Mesendoderm (in vitro differentiated cells): ENCODE results near the gene GPATCH2L. TPM values are rescaled to one million over a fixed set of nuclear protein-coding genes. Genes with fewer than 3 reads are reported as not detected.
A peak's percentile ranks its signal among the peaks of the same experiment; 100 is the strongest.

Source experiments
- DNase-seq: peaks from one replicate; pipeline ENCODE4 v3.0.0; 2013
- H2AK5ac ChIP-seq: 2 replicates; pipeline ENCODE4 v1.6.1; 2013; ENCODE audit warnings: low read length, inconsistent platforms
- H2BK120ac ChIP-seq: 2 replicates; pipeline ENCODE4 v1.6.1; 2013; ENCODE audit warnings: low read depth, mild to moderate bottlenecking, low read length, moderate library complexity, mixed read lengths
- H2BK15ac ChIP-seq: replicated peaks from 2 replicates; pipeline ENCODE4 v1.6.1; 2013; ENCODE audit warnings: low read depth, mild to moderate bottlenecking, moderate library complexity
- H2BK5ac ChIP-seq: 2 replicates; pipeline ENCODE4 v1.6.1; 2013; ENCODE audit warnings: low read length, inconsistent platforms
- H3K18ac ChIP-seq: 2 replicates; pipeline ENCODE4 v1.6.1; 2013; ENCODE audit warnings: mild to moderate bottlenecking, low read length, mixed read lengths
- H3K23ac ChIP-seq: one replicate; pipeline ENCODE4 v1.6.1; 2013; ENCODE audit warnings: low read length
- H3K27ac ChIP-seq: 2 replicates; pipeline ENCODE4 v1.5.1; 2013; ENCODE audit warnings: low read depth, mild to moderate bottlenecking, inconsistent platforms, low read length, moderate library complexity
- H3K27me3 ChIP-seq: 2 replicates; pipeline ENCODE4 v1.6.1; 2013; ENCODE audit warnings: low read length, control low read depth, mild to moderate bottlenecking, inconsistent platforms; ENCODE audit not compliant: insufficient read depth, poor library complexity
- H3K36me3 ChIP-seq: 2 replicates; pipeline ENCODE4 v1.6.1; 2013; ENCODE audit warnings: low read length, inconsistent platforms; ENCODE audit not compliant: control insufficient read depth, insufficient read depth
- H3K4ac ChIP-seq: one replicate; pipeline ENCODE4 v1.6.1; 2013; ENCODE audit warnings: low read depth, mild to moderate bottlenecking, low read length, moderate library complexity
- H3K4me1 ChIP-seq: 2 replicates; pipeline ENCODE4 v1.6.1; 2013; ENCODE audit warnings: low read depth, low read length, inconsistent platforms; ENCODE audit not compliant: control insufficient read depth
- H3K4me2 ChIP-seq: 2 replicates; pipeline ENCODE4 v1.6.1; 2013; ENCODE audit warnings: low read length
- H3K4me3 ChIP-seq: 2 replicates; pipeline ENCODE4 v1.5.1; 2013; ENCODE audit warnings: mild to moderate bottlenecking, low read length
- H3K56ac ChIP-seq: one replicate; pipeline ENCODE4 v1.6.1; 2013; ENCODE audit warnings: low read length
- H3K79me1 ChIP-seq: 2 replicates; pipeline ENCODE4 v1.6.1; 2013; ENCODE audit warnings: low read length, inconsistent platforms
- H3K79me2 ChIP-seq: 2 replicates; pipeline ENCODE4 v1.6.1; 2013; ENCODE audit warnings: mild to moderate bottlenecking, low read length; ENCODE audit not compliant: control insufficient read depth, insufficient read depth
- H3K9ac ChIP-seq: 2 replicates; pipeline ENCODE4 v1.6.1; 2013; ENCODE audit warnings: low read length, inconsistent platforms
- H4K5ac ChIP-seq: one replicate; pipeline ENCODE4 v1.6.1; 2013; ENCODE audit warnings: low read length
- H4K8ac ChIP-seq: one replicate; pipeline ENCODE4 v1.6.1; 2013; ENCODE audit warnings: low read depth, mild to moderate bottlenecking, control low read depth, low read length, moderate library complexity
- WGBS: extraction: QIAGEN DNeasy Blood & Tissue Kit; methylation state at CpG from one replicate; pipeline ENCODE4 v1.1.7; 2013; ENCODE audit warnings: low lambda C conversion rate, missing lambda C conversion rate; ENCODE audit not compliant: insufficient coverage; ENCODE audit errors: extremely low coverage; 5-methylcytosine and 5-hydroxymethylcytosine counted together
- polyA plus RNA-seq, 2 experiments: library from polyadenylated mRNA; stranded (reverse); fragments of 200-250 nt; gene quantifications; one replicate each; pipeline ENCODE4 v1.2.3, GENCODE V29; 2013

Gene GPATCH2L
- 16.9 TPM for polyA plus RNA-seq (2013, experiment 1 of 2)
- 17.6 TPM for polyA plus RNA-seq (2013, experiment 2 of 2)

- DNase-seq, result peak; percentile 96
- Histone ChIP-seq H3K27ac (no peak within 1 kb of the TSS), H2BK120ac (no peak within 1 kb of the TSS), H3K79me2 (peaks cover 44% of the 10 kb centered on the region), H4K8ac (peak within 1 kb of the TSS; percentile 91), H2BK15ac (no peak within 1 kb of the TSS), H3K4me2 (peak within 1 kb of the TSS; percentile 86), H2AK5ac (no peak within 1 kb of the TSS), H3K4ac (peak within 1 kb of the TSS; percentile 50), H3K9ac (peak within 1 kb of the TSS; percentile 94), H3K36me3 (peaks cover 3% of the 10 kb centered on the region), H3K4me1 (peaks cover 7% of the 10 kb centered on the region), H3K18ac (peak within 1 kb of the TSS; percentile 77), H3K27me3 (no peaks in the 10 kb centered on the region), H4K5ac (no peak within 1 kb of the TSS), H3K4me3 (peak within 1 kb of the TSS; percentile 94), H3K23ac (no peak within 1 kb of the TSS), H3K56ac (peak within 1 kb of the TSS; percentile 98), H2BK5ac (peak within 1 kb of the TSS; percentile 64), H3K79me1 (peaks cover 9% of the 10 kb centered on the region)
- WGBS, result no CpG with 5 or more reads among the region's 43 CpGs
Observed at GRCh38 chr14:76151398-76152332, at the start of gene GPATCH2L. GPATCH2L (plus strand) TSS chr14:76151922; CDS start chr14:76154364, 2,442 bp downstream.

GRCh38 chr14:76104802-76105355, 46.8 kb upstream of the GPATCH2L start:
- Histone ChIP-seq H3K79me2 (no peaks in the 10 kb centered on the region), H3K9ac (no peak overlapping the region), H3K27me3 (no peaks in the 10 kb centered on the region), H4K8ac (no peak overlapping the region), H3K4me1 (no peaks in the 10 kb centered on the region), H2BK5ac (no peak overlapping the region), H3K4ac (no peak overlapping the region), H3K79me1 (no peaks in the 10 kb centered on the region), H3K36me3 (no peaks in the 10 kb centered on the region), H3K4me3 (no peak overlapping the region), H3K27ac (no peak overlapping the region), H3K4me2 (no peak overlapping the region), H3K23ac (no peak overlapping the region), H3K56ac (no peak overlapping the region), H2BK120ac (no peak overlapping the region), H4K5ac (no peak overlapping the region), H3K18ac (no peak overlapping the region), H2BK15ac (no peak overlapping the region), H2AK5ac (no peak overlapping the region)
- WGBS, result no CpG with 5 or more reads among the region's 8 CpGs
- no peak for DNase-seq

GRCh38 chr14:76106188-76106587, 45.5 kb upstream of the GPATCH2L start:
- Histone ChIP-seq H2AK5ac (no peak overlapping the region), H3K9ac (no peak overlapping the region), H2BK120ac (no peak overlapping the region), H3K4me1 (no peaks in the 10 kb centered on the region), H3K4me2 (no peak overlapping the region), H3K27me3 (no peaks in the 10 kb centered on the region), H3K56ac (no peak overlapping the region), H4K8ac (no peak overlapping the region), H3K4ac (no peak overlapping the region), H2BK15ac (no peak overlapping the region), H3K4me3 (no peak overlapping the region), H3K79me1 (no peaks in the 10 kb centered on the region), H3K23ac (no peak overlapping the region), H4K5ac (no peak overlapping the region), H3K79me2 (no peaks in the 10 kb centered on the region), H3K27ac (no peak overlapping the region), H3K18ac (no peak overlapping the region), H2BK5ac (no peak overlapping the region), H3K36me3 (no peaks in the 10 kb centered on the region)
- WGBS, result no CpG with 5 or more reads among the region's 2 CpGs
- no peak for DNase-seq

GRCh38 chr14:76109087-76109880, 42.4 kb upstream of the GPATCH2L start:
- Histone ChIP-seq H3K4me3 (no peak overlapping the region), H3K4me2 (no peak overlapping the region), H3K56ac (no peak overlapping the region), H3K18ac (no peak overlapping the region), H2AK5ac (no peak overlapping the region), H3K79me2 (no peaks in the 10 kb centered on the region), H3K27me3 (no peaks in the 10 kb centered on the region), H2BK120ac (no peak overlapping the region), H3K36me3 (no peaks in the 10 kb centered on the region), H4K8ac (no peak overlapping the region), H3K23ac (no peak overlapping the region), H3K79me1 (no peaks in the 10 kb centered on the region), H3K9ac (no peak overlapping the region), H4K5ac (no peak overlapping the region), H3K27ac (no peak overlapping the region), H3K4me1 (peaks cover 8% of the 10 kb centered on the region), H3K4ac (no peak overlapping the region), H2BK15ac (no peak overlapping the region), H2BK5ac (no peak overlapping the region)
- no peak for DNase-seq
- WGBS, result no CpG with 5 or more reads among the region's 14 CpGs

- H3K56ac ChIP-seq, result no peak overlapping the region
- no peak overlapping the region for H3K27ac ChIP-seq
- H3K27me3 ChIP-seq, result no peaks in the 10 kb centered on the region
- no peak overlapping the region for H3K18ac ChIP-seq
- peaks cover 8% of the 10 kb centered on the region for H3K4me1 ChIP-seq
- no peak overlapping the region for H4K8ac ChIP-seq
- H3K4me2 ChIP-seq, result no peak overlapping the region
- H3K36me3 ChIP-seq, result no peaks in the 10 kb centered on the region
- no peak overlapping the region for H3K4ac ChIP-seq
- H3K4me3 ChIP-seq, result no peak overlapping the region
- H2BK15ac ChIP-seq, result no peak overlapping the region
- no peak overlapping the region for H2BK120ac ChIP-seq
- H4K5ac ChIP-seq, result no peak overlapping the region
- DNase-seq, result peak; percentile 79
- no peaks in the 10 kb centered on the region for H3K79me1 ChIP-seq
- no peak overlapping the region for H2AK5ac ChIP-seq
- no peak overlapping the region for H2BK5ac ChIP-seq
- H3K9ac ChIP-seq, result no peak overlapping the region
- H3K23ac ChIP-seq, result no peak overlapping the region
- H3K79me2 ChIP-seq, result no peaks in the 10 kb centered on the region
- no CpG with 5 or more reads among the region's 22 CpGs for WGBS
Observed at GRCh38 chr14:76112889-76113624, 38.7 kb upstream of the GPATCH2L start.
